NCI-H1105 (cell line): ENCODE data around the gene SMTN.
A peak's percentile ranks its signal among the peaks of the same experiment; 100 is the strongest.
"Not testable (repeated sequence)": the region's sequence is repeated elsewhere in the genome, so short reads cannot be mapped to it uniquely, and the experiment has no call there.

Source experiments
- DNase-seq: peaks from one replicate; lab custom pipeline; 2025; lab: John Stamatoyannopoulos, UW

SMTN gene

DNA sequence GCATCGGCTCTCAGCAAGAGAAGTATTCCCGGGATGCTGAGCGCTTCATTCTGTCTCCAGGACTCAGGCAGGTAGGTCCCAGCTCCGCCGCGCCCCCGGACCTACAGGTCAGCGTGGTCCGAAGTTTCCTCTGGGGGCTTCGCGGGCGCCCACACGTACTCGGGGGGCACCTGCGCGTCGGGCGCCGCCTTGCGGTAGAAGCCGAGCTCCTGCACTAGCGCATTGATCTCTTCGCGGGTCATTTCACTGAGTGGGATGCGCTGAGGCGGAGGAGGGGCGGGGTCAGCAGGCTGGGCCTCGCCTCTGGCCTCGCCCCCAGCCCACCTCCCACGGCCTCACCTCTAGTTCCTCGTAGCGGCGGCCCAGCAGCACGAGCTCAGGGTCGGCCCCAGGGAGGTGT, 23.8 kb downstream of the SMTN start:
- DNase-seq: no peak

GRCh38 chr22:31105282-31105929, 24.3 kb downstream of the SMTN start:
- no peak for DNase-seq

DNA sequence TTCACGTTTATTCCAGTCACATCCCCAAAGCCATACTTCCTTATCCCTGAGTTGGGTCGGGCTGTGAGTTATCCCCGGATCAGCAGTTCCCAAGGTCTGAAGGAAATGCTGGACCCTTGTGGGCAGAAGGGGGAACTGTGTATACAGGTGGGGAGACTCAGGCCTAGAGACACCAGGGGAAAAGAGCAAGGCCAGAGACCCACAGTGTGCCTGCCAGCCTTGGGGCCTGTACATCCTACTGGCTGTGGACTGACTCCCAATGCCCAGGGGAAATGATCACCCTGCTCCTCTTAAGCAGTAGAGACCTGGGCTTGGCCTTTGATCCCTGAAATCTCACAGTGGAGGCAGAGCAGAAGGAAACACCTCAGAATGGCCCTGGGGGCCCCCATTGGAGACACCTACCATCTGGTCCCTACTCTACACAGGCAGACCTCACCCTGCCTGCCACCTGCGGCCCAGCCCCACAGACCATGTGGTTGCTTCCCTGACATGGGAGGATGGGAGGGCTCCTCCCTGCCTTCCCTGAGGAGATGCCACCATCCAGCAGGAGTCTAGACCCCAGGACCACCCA, 25.0 kb downstream of the SMTN start:
- DNase-seq: no peak

GRCh38 chr22:31106731-31107177, 25.6 kb downstream of the SMTN start:
- DNase-seq: no peak

DNA sequence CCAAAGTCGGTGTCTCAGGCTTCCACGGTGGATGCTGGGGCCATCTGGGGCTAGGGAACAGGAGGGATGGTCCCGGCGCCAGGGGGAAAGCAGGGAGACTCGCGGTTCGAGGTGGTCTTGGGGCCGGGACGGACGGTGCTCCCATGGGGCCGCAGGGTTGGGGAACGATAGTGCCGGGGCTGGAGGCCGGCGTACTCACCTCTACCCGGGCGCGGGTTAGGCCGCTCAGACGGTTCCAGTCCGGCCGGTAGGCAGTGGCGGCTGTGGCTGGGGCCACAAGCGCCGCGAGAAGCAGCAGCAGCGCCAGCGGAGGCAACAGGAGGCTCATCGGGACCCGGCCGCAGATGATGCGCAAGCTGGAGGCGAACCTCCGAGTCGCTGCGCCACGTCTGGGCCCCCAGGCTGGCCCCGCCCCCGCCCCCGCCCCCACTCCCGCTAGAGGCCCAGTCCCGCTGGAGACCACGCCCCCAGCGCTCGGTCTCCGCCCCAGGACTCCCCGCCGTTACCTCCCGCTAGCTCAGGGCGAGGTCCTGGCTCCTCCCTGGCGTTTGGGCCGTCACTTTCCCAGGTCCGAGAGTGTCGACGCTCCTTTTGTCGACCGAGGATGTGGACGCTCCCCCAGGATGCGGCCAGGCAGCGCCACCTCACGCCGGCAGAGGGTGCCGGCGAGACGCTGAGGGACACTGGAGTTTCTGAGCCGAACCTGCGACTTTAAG, 26.2 kb downstream of the SMTN start, which contains the start of gene SELENOM:
Gene SELENOM, minus strand, starts transcription at position 391 of the 716 bp plus-strand sequence. Its CDS starts 63 bp downstream, at position 328.
- DNase-seq: no peak

- no peak for DNase-seq
Measured at GRCh38 chr22:31107894-31108218, 26.7 kb downstream of the SMTN start.

DNA sequence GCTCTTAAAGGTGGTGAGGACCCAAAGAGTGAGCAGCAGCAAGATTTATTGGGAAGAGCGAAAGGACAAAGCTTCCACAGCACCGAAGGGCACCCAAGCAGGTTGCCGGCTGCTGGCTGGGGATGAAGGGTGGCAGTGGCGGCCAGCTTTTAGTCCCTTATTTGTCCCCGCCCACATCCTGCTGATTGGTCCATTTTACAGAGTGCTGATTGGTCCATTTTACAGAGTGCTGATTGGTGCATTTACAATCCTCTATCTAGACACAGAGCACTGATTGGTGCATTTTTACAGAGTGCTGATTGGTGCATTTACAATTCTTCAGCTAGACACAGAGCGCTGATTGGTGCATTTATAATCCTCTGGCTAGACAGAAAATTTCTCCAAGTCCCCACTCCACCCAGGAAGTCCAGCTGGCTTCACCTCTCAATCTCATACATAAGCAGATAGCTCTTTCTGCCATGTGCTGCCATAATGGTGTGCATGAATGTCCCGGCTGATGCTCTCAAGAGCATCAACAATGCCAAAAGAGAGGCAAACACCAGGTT, 31.5 kb downstream of the SMTN start:
- DNase-seq: not testable (repeated sequence)

DNA sequence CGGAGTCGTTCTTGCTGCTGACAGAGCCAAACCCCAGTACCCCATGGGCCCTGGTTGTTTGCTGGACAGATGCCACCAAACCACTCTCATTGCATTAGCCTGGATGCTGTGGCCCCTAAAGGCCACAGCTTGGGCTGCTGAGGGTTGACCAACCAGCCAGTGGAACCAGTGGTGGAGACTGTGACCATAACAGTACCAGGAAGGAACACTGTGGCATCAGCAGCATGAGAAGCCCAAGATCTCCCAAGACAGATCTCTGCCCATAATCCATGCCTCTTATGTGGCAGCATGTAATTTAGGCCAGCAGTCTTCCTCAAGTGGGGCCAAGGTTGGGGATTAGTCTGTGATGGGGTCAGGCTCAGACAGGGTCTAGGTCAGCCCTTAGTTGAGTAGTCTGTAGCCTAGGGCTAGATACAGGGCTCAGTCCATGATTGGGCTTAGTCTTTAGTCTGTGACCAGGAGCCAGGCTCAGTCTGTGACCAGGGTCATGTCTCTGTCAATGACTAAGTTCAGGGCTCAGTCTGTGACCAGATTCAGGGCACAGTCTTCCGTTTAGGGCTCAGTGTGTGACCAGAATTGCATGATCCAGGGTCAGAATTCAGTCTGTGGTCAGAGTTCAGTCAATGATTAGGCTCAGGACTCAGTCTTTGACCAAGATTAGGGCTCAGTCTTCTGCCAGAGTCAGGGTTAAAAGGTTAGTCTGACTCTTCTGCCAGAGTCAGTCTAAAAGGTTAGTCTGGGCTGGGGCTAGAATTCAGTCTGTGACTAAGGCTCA, 37.1 kb downstream of the SMTN start:
- DNase-seq: no peak

- no peak for DNase-seq
Measured at GRCh38 chr22:31119026-31119717, 38.1 kb downstream of the SMTN start.

GRCh38 chr22:31120230-31120629, 39.1 kb downstream of the SMTN start:
- no peak for DNase-seq

GRCh38 chr22:31120642-31121041, 39.5 kb downstream of the SMTN start:
- DNase-seq: no peak

DNA sequence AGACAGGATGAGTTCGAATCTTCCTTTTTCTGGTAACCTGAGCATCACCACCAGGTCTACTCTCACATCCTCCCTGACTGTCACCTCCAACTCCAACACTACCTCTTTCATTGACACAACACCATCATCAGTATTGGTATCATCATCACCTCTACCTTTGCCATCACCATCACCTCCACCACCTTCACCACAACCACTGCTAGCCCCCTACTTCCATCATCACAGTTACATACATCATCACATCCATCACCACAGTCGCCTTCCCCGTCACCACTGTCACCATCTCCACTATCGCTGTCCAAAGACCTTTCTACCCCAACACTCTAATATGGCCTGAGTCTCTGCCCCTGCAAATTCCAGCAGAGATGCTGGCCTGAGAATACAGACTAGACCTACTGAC, 40.3 kb downstream of the SMTN start:
- no peak for DNase-seq

DNA sequence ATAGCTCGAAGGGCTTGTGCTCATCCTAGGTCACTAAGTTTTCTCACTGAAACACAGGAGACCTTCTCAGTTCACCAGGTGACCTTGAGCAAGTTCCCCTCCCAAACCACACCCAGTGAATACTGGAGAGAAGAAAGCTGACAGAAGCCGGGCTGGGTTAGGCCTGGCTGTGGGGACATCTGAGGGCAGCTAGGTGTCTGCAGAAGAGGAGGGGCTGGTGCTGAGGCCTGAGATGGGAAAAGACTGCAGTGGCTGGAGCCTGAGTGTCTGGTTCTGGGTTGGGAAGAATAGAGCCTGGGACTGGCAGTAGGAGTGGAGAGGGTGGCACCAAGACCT, 41.0 kb downstream of the SMTN start:
- DNase-seq: no peak

- DNase-seq: peak; percentile 70
Measured at GRCh38 chr22:31122532-31123291, 41.6 kb downstream of the SMTN start, which contains the start of gene INPP5J. INPP5J (plus strand) TSS chr22:31122966; CDS start chr22:31123015, 49 bp downstream.

GRCh38 chr22:31123292-31123602, 42.1 kb downstream of the SMTN start:
- no peak for DNase-seq

DNA sequence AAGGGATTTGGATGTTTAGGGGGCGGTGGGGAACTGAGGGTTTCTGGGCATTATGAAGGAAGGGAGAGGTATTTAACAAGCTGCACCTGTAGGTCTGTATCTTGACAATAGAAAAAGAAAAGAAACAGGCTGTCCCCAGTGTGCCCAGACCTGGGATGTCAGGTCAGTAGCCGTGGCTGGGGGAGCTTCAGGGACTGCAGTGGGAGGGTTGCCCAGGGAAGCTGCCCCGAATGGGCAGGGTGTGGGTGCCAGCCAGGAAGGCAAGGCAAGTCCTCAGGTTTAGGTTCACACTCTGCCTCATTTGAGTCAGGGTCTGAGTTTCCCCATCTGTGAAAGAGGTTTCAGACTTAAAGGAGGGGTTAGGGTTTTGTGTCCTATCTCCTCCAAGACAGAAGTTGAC, 43.2 kb downstream of the SMTN start:
- DNase-seq: no peak

DNA sequence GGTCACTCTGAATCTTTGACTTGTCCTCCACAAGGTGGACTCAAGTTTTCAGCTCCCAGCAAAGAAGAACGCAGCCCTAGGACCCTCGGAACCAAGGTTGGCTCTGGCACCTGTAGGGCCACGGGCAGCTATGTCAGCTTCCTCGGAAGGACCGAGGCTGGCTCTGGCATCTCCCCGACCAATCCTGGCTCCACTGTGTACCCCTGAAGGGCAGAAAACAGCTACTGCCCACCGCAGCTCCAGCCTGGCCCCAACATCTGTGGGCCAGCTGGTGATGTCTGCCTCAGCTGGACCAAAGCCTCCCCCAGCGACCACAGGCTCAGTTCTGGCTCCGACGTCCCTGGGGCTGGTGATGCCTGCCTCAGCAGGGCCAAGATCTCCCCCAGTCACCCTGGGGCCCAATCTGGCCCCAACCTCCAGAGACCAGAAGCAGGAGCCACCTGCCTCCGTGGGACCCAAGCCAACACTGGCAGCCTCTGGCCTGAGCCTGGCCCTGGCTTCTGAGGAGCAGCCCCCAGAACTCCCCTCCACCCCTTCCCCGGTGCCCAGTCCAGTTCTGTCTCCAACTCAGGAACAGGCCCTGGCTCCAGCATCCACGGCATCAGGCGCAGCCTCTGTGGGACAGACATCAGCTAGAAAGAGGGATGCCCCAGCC, 43.8 kb downstream of the SMTN start:
- DNase-seq: no peak

- no peak for DNase-seq
Measured at GRCh38 chr22:31125521-31126117, 44.5 kb downstream of the SMTN start.

GRCh38 chr22:31126128-31126868, 45.2 kb downstream of the SMTN start:
- DNase-seq: no peak

DNA sequence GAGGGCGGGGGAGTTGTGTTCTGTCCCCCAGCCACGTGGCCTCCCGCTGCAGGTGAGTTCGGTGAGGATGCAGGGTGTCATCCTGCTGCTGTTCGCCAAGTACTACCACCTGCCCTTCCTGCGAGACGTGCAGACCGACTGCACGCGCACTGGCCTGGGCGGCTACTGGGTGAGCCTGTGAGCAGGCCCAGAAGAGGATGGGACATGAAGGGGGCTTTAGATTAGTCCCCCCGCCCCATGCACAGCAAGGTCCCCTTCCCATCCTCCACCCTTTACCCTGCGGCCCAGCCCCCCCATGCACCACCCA, 45.7 kb downstream of the SMTN start:
- no peak for DNase-seq
